CD4-positive, alpha-beta T cell (primary cell): ENCODE measurements around the gene NRXN2. TPM values are rescaled to one million over a fixed set of nuclear protein-coding genes. Genes with fewer than 3 reads are reported as not detected.

Experiments used
- ATAC-seq: fragments of 200-7000 bp; cut with Tn5 transposase; one replicate; pipeline ENCODE4 v1.10.0; 2022; ENCODE audit warnings: mild to moderate bottlenecking; ENCODE audit not compliant: poor library complexity
- CTCF ChIA-PET: fragments of 350-600 bp; sonication (Branson Sonifier 250); formaldehyde crosslinking; loops from one replicate; lab custom pipeline; 2021; ENCODE audit warnings: antibody characterized with exemption, inconsistent platforms; lab: Charles Lee
- POLR2A ChIA-PET: fragments of 350-600 bp; sonication (Branson Sonifier 250); formaldehyde crosslinking; loops from one replicate; lab custom pipeline; 2021; ENCODE audit warnings: antibody characterized with exemption, inconsistent platforms; lab: Charles Lee
- DNase-seq, 14 experiments: peaks; one replicate each; pipeline ENCODE4 v3.0.0-alpha.2; 2013 to 2020; ENCODE audit warnings: mixed read lengths in 2 of 14
- H3K27ac ChIP-seq, 2 donors: one replicate each; pipeline versions ENCODE4 v1.5.1 to v1.7.0; 2013; ENCODE audit warnings: low read length in 2 of 2, low read depth in 1 of 2, mild to moderate bottlenecking in 1 of 2
- H3K27me3 ChIP-seq, 2 experiments: 1 replicate in 1 of 2; 2 replicates in 1 of 2; pipeline versions ENCODE4 v1.6.1 to v1.7.0; 2013; ENCODE audit warnings: low read length in 2 of 2, control low read depth in 1 of 2, mild to moderate bottlenecking in 1 of 2, moderate library complexity in 1 of 2; ENCODE audit not compliant: insufficient read depth in 2 of 2, control insufficient read depth in 1 of 2
- H3K36me3 ChIP-seq: one replicate; pipeline ENCODE4 v1.6.1; 2013; ENCODE audit warnings: low read length, control low read depth; ENCODE audit not compliant: insufficient read depth
- H3K4me1 ChIP-seq: one replicate; pipeline ENCODE4 v1.6.1; 2013; ENCODE audit warnings: low read length, control low read depth; ENCODE audit not compliant: insufficient read depth
- H3K4me3 ChIP-seq: one replicate; pipeline ENCODE4 v1.5.1; 2013; ENCODE audit warnings: mild to moderate bottlenecking, low read length, moderate library complexity
- H3K9me3 ChIP-seq, 2 experiments: 1 replicate in 1 of 2; 2 replicates in 1 of 2; pipeline versions ENCODE4 v1.6.1 to v1.7.0; 2013; ENCODE audit warnings: low read length in 2 of 2, mild to moderate bottlenecking in 2 of 2, control low read depth in 1 of 2, moderate library complexity in 1 of 2; ENCODE audit not compliant: control insufficient read depth in 1 of 2, insufficient read depth in 1 of 2
- H3K27ac Mint-ChIP-seq: one replicate; pipeline ENCODE4 v1.8.0; 2020; ENCODE audit warnings: mixed read lengths
- H3K27me3 Mint-ChIP-seq: one replicate; pipeline ENCODE4 v1.8.0; 2021; ENCODE audit warnings: mixed read lengths
- H3K36me3 Mint-ChIP-seq: one replicate; pipeline ENCODE4 v1.8.0; 2021; ENCODE audit warnings: low read depth, mixed read lengths
- H3K4me1 Mint-ChIP-seq: one replicate; pipeline ENCODE4 v1.8.0; 2021; ENCODE audit warnings: low read depth, mixed read lengths
- H3K4me3 Mint-ChIP-seq: one replicate; pipeline ENCODE4 v1.8.0; 2020; ENCODE audit warnings: mild to moderate bottlenecking, mixed read lengths
- H3K9me3 Mint-ChIP-seq: one replicate; pipeline ENCODE4 v1.8.0; 2020; ENCODE audit warnings: mixed read lengths
- CTCF ChIP-seq: fragments of 200-600 bp; IDR thresholded peaks from one replicate; pipeline ENCODE4 v1.8.0; 2022; ENCODE audit warnings: antibody characterized with exemption, mild to moderate bottlenecking
- intact Hi-C, 2 experiments: fragments of 100-400 bp; cut with DNase I in 1 of 2; cut with micrococcal nuclease in 1 of 2; formaldehyde crosslinking; loops; one replicate each; pipeline versions ENCODE4 v1.15.1 to v1.9.0; 2023 to 2025; cut with DNase I, micrococcal nuclease
- total RNA-seq, 174 experiments: library from RNA in 2 of 174; stranded (reverse) in 2 of 174; gene quantifications; one replicate each; pipeline ENCODE4 v1.2.3 and lab custom pipeline; 2021 to 2026

The NRXN2 gene
- total RNA-seq, 2 experiments from 2014 or later = 0.05 to 0.31 TPM

- H3K27ac ChIP-seq = no peak overlapping the region
- Mint-ChIP-seq H3K9me3 (no peaks in the 10 kb centered on the region), H3K27ac (no peak overlapping the region), H3K4me3 (no peak overlapping the region), H3K36me3 (no peaks in the 10 kb centered on the region), H3K4me1 (no peaks in the 10 kb centered on the region), H3K27me3 (no peaks in the 10 kb centered on the region)
- H3K4me1 ChIP-seq = no peaks in the 10 kb centered on the region
- ChIA-PET POLR2A (no interaction called here), CTCF (no interaction called here)
- intact Hi-C loops = no loop called here
- DNase-seq (no peak), ATAC-seq (no peak)
- H3K4me3 ChIP-seq = no peak overlapping the region
- no peaks in the 10 kb centered on the region for H3K9me3 ChIP-seq
- no peak for TF ChIP-seq CTCF
- H3K36me3 ChIP-seq = no peaks in the 10 kb centered on the region
- H3K27me3 ChIP-seq = no peaks in the 10 kb centered on the region
These were observed 119.4 kb downstream of the NRXN2 start for GRCh38 chr11:64603411-64604110.

- TF ChIP-seq CTCF = no peak
- ChIA-PET POLR2A (no interaction called here), CTCF (no interaction called here)
- no peak overlapping the region for H3K4me3 ChIP-seq
- ATAC-seq (no peak), DNase-seq (no peak)
- Mint-ChIP-seq H3K4me3 (no peak overlapping the region), H3K36me3 (no peaks in the 10 kb centered on the region), H3K4me1 (no peaks in the 10 kb centered on the region), H3K27me3 (no peaks in the 10 kb centered on the region), H3K27ac (no peak overlapping the region), H3K9me3 (no peaks in the 10 kb centered on the region)
- H3K27me3 ChIP-seq = no peaks in the 10 kb centered on the region
- intact Hi-C loops = no loop called here
- H3K27ac ChIP-seq = no peak overlapping the region
- no peaks in the 10 kb centered on the region for H3K36me3 ChIP-seq
- H3K4me1 ChIP-seq = no peaks in the 10 kb centered on the region
- no peaks in the 10 kb centered on the region for H3K9me3 ChIP-seq
These were observed 120.4 kb downstream of the NRXN2 start for GRCh38 chr11:64602466-64603070.

- Mint-ChIP-seq H3K27me3 (no peaks in the 10 kb centered on the region), H3K36me3 (no peaks in the 10 kb centered on the region), H3K4me3 (no peak overlapping the region), H3K4me1 (no peaks in the 10 kb centered on the region), H3K9me3 (no peaks in the 10 kb centered on the region), H3K27ac (no peak overlapping the region)
- CTCF ChIA-PET = no interaction called here
- Histone ChIP-seq H3K4me3 (no peak overlapping the region), H3K27me3 (no peaks in the 10 kb centered on the region), H3K4me1 (no peaks in the 10 kb centered on the region), H3K27ac (no peak overlapping the region), H3K36me3 (no peaks in the 10 kb centered on the region), H3K9me3 (no peaks in the 10 kb centered on the region)
- intact Hi-C loops = no loop called here
- no peak for DNase-seq
- ATAC-seq = no peak
- no peak for TF ChIP-seq CTCF
- POLR2A ChIA-PET = no interaction called here
These were observed 121.2 kb downstream of the NRXN2 start for GRCh38 chr11:64601605-64602465.
